Measurements from ENCODE around the gene SPPL2B.

Gene SPPL2B

DNA sequence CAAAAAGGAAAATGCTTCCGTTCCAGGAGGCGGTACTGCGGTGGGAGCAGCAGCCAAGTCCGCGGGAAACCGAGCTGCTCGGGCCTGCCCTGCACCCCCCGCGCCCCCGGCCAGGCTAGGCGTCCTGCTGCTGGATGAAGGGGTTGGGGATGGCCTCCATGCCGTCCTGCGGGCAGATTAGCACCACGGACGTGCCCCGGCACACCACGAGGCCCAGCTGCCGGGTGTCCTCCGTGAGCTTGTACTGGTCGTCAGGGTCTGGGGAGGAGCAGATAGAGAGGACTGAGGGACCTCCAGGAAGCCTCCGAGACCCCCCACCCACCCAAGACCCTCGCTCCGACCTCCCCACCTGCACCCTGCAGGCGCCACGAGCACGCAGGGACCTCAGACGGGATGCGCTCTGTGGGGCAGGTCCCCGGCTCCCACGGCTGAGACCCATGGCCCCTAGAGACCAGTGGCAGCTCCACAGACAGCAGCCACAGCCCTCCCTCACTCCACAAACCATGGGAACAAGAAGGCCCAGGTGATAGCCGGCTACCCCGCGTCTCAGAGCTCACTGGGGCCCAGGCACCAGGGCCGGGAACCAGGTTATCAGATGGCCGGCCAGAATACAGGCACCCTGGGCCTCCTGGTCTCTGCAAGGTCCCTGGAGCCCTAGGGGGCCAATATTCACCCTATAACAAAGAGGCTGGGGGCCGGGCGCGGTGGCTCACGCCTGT, 6.8 kb upstream of the SPPL2B start:
- no peak for DNase-seq (ENCODE audit: low read depth in 1 of 2, low spot score in 1 of 2)

DNA sequence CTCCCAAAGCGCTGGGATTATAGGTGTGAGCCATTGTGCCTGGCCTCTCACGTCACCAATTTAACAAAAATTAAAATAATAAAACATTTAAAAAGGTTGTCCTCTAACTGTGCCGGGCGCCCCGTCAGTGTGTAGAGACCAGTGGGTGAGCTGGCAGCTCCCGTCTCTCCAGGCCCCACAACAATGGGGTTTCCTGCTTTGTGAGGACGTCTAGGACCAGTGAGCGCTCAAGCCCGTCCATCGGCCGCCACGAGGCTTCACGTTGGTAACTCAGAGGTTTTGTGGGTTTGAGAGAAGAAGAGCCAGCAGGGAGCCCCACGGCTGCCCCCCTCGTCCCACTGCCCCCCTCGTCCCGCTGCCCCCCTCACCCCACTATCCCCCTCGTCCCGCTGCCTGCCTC, 4.8 kb upstream of the SPPL2B start:
- no peak for DNase-seq (ENCODE audit: low read depth in 1 of 2, low spot score in 1 of 2)

DNA sequence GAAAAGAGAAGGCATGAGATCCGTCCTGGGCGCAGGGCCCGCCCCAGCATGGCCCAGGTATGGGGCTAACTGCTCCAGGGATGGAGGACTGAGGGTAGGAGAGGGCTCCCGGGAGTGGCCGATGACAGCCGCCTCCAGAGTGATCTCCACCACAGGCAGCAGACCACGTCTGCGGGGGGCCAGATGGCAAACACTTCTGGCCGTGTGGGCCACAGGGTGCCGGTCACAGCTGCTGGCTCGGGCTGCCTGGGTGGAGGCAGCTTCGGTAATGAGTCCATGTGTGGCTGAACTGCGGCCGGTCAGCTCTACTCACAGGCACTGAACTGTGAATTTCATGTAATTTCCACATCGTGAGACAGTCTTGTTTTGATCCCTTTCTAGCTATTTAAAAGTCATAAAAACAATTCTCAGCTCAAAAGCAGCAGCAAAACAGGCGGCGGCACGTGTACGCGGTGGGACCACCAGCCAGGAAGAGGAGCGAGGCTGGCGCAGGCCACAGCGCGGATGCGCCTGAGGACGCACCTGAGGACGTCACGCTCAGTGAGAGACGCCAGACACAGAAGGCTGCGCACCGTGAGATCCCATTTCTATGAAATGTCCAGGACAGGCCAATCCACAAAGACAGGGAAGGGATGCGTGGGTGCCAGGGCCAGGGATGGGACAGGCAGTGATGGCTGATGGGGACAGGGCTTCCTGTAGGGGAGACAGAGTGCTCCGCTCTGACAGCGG, 4.1 kb upstream of the SPPL2B start:
- DNase-seq (ENCODE audit: low read depth in 1 of 2, low spot score in 1 of 2): no peak

DNA sequence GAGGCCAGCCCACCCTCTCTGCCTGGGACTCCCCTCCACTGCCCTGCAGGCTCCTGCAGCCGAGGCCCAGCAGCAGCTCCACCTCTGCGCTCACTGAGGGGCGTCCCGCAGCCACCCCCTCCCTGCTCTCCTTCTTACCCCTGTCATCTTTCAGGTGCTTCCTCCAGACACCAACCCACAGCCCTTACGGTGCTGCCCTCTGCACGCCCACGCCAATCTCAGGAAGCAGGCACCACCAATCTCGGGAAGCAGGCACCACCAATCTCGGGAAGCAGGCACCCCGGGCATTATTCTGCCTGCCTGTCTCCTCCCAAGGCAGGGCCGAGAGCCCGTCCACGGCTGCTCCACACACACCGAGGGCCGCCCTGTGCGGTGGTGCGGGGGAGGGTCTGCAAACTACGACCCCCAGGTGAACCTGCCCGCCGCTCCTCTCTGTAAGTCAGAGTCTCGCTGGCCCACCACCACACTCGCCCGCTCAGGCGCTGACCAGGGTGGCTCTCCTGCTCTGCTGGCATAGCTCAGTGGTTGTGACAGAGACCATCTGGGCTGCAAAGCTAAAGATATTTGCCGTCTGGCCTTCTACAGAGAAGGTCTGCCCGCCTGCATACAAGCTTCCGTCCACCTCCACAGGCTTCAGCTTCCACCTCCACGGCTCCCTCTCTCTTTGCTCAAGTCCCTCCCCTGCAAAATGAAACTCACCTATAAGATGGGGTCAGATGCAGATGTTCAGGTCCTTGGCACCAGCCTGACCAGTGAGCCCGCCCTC, 3.0 kb upstream of the SPPL2B start:
- DNase-seq (ENCODE audit: low read depth in 1 of 2, low spot score in 1 of 2): no peak

DNA sequence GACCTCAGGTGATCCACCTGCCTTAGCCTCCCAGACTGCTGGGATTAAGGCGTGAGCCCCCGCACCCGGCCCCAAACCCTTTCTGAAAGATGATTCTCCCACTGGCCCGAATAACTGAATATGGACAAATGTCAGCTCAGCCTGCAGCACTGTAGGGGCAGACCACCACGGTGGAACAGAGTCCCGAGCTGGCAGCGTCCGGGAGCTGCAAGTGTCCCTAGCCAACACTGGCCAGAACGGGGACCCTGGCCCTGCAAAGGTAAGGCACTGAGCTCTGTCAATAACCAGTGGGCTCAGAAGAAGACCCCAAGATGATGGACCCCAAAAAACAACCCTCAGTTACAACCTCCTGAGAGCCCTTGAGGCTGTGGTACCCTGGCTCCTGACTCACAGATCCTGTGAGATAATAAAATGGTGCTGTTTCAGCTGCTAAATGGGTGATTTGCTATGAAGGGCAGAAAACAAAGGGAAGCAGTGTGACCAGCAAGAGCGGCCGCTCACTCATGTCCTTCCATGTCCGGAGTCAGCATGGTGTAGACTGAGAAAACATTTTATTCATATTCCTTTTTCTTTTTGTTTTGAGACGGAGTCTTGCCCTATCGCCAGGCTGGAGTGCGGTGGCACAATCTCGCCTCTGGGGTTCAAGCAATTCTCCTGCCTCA, 1.7 kb upstream of the SPPL2B start:
- DNase-seq (ENCODE audit: low read depth in 1 of 2, low spot score in 1 of 2): no peak

DNA sequence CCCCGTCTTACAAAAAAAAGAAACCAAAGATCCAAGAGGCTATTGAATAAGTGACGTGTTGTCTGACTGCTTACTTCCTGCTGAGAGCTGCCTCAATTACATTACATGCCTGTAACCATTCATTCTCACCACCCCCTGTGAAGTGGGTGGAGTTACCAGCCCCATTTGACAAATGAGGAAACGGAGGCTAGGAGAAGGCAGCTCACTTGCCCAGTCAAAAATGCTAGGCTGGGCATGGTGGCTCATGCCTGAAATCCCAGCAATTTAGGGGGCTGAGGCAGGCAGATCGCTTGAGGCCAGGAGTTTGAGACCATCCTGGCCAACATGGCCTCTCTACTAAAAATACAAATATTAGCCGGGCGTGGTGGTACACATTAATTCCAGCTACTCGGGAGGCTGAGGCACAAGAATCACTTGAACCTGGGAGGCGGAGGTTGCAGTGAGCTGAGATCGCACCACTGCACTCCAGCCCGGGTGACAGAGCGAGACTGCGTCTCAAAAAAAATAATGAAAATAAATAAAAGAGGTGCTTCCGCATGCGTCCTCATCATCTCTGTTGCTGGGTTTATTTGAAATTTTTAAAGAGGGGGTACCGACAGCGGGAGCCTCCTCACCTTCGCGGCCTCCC, 597 bp upstream of the SPPL2B start:
- no peak for DNase-seq (ENCODE audit: low read depth in 1 of 2, low spot score in 1 of 2)

DNA sequence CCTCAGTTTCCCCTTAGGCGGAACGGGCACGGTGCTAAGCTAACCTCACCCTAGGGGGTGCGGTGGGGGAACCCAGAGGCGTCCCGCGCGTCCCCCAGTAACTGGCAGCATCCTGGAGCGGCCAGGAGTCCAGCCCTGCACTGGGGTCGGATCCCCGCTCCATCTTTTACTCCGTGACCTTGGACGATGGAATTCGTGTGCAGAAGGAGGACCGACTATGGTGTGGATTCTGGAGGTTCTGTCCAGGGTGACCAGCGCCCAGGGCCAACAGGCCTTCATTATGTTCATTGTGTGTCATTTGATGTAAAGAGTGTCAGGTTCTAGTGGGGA, 630 bp downstream of the SPPL2B start:
- no peak for DNase-seq (ENCODE audit: low read depth in 1 of 2, low spot score in 1 of 2)

DNA sequence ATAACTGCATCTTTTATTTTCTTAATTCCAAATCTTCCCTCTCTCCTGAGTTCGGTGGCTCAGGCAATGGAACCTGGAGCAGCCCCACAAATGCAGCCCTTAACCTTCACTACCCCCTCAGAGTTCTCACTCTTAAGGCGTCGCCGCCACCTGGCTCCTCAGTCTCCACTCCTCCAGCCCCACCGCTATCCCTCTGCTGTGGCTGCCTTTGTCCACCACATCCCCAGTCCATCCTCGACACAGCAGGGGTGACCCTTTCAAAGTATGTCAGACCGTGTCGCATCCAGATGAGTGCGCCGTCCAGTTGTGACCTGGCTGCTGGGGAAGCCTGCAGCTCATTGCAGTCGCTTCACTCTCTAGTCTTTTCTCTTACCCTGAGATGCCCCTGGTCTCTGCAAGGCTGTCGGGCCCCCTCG, 1.0 kb downstream of the SPPL2B start:
- DNase-seq (ENCODE audit: low read depth in 1 of 2, low spot score in 1 of 2): no peak

DNA sequence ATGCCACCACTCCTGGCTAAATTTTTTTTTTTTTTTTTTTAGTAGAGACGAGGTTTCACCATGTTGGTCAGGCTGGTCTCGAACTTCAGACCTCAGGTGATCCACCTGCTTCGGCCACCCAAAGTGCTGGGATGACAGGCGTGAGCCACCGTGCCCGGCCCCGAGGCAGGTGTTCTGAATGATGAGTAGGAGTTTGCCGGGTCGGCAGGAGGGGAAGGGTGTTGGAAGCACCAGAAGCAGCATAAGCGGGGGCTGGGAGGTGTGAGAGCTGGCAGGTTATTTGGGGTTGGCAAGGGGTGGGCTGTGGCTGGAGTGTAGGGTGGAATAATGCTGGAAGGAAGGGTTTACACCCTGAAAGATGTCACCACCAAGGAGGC, 1.8 kb downstream of the SPPL2B start:
- DNase-seq (ENCODE audit: low read depth in 1 of 2, low spot score in 1 of 2): no peak

DNA sequence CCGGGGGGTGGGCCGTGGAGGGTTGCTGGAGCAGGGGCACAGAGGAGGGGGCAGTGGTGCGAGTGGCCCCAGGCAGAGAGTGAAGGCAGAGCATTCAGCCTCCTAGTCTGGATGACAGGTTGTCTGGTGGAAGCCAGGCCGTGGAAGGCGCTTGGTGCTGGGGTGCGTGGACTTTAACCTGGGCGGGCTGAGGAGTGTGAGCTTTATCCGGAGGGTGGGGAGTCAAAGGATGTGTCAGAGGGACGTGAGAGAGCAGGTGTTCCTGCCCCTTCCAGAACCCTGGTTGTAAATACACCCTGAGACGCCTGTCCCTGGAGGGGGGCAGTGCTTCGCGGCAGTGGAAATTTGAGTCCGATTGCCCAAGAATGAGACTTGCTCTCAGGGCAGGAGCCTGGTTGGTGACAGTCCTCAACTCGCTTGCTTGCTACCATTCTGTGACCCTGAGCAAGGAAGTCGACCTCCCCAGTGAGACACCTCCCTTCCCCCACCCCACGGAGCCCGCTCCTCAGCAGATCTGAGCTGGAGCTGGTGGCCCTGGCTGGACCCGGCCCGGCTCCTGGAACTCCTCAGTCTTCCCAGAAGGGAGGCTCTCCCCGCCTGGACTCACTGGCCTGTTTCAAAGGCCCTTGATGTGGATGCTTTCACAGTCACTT, 2.3 kb downstream of the SPPL2B start:
- no peak for DNase-seq (ENCODE audit: low read depth in 1 of 2, low spot score in 1 of 2)

DNA sequence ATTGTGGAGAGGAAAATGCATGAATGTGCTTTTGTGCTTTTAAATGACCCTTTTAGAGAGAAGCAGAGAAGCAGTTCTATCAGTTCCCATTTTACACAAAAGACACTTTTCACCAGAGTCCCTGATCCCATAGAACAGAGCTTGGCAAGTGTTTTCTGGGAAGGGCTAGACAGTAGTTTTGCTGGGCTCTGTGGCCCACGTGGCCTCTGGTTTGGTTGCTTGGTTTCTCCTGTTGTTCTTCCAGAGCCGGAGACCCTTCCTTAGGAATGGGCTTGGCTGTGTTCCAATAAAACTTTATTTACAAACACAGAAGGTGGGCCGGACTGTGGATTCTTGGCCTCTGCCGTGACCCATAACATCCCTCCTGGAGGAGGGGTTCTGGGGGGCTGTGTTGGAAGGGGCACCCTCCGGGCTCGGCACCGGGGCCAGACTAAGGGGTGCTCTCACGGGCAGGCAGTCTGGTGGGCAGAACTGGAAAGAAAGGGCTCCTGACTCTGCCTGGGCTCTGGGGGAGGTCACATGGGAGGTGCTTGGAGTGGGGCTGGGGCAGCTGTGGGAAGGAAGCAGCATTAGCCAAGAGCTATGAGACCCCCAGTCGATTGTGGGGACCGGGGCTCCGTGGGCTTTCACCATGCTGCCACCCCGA, 3.2 kb downstream of the SPPL2B start:
- DNase-seq (ENCODE audit: low read depth in 1 of 2, low spot score in 1 of 2): no peak

DNA sequence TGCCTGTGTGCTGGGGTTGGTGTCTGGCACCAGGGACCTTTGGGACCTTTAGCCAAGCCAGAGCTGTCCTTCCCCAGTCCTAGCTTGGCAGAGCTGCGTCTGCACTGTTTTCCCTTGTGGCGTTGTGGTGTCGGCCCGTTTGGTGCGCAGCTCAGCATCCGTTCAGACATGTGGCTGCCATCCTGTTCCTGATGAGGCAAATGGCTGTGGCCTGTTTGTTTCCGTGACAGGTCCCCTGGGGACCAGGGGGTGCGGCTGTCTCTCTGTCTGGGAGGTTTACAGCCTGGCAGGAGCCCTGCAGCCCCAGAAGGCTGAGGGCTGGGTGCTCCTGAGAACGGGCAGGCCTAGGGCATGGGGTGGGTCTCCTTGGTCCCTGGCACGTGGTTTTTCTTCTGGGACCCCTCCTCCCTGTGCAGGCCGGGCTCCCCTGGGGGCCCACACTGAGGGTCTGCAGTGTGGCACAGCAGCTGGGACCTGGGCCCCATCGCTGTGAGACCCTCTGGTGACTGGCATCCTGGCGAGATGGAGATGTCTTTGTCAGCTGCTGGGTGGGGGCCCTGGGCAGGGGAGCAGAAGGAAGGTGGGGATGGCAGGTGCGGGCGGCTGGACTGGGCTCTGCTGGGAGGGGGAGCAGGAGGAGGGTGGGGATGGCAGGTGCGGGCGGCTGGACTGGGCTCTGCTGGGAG, 4.0 kb downstream of the SPPL2B start:
- DNase-seq (ENCODE audit: low read depth in 1 of 2, low spot score in 1 of 2): no peak

DNA sequence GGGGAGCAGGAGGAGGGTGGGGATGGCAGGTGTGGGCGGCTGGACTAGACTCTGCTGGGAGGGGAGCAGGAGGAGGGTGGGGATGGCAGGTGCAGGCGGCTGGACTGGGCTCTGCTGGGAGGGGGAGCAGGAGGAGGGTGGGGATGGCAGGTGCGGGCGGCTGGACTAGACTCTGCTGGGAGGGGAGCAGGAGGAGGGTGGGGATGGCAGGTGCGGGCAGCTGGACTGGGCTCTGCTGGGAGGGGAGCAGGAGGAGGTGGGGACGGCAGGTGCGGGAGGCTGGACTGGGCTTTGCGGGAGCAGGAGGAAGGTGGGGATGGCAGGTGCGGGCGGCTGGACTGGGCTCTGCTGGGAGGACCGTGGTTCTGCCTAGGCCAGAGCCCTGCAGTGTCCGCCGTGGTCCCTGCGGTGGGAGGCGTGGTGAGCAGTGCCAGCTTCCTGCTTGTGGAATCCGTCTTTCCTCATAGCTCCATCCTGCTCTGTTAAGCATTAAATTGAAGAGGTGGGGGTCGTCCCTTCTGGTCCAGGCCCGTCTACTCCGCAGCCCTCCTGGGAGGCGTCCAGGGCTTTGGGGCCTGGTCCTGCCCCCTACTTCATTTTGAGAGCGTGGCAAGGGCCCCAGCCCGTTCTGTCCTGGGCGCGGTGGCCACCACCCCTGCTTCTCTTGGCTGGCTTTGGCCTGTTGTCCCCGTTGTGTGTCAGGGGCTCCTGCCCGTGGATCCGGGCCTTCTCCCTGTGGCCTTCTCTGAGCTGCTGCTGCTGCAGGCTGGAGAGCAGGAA, 4.7 kb downstream of the SPPL2B start:
- no peak for DNase-seq (ENCODE audit: low read depth in 1 of 2, low spot score in 1 of 2)

DNA sequence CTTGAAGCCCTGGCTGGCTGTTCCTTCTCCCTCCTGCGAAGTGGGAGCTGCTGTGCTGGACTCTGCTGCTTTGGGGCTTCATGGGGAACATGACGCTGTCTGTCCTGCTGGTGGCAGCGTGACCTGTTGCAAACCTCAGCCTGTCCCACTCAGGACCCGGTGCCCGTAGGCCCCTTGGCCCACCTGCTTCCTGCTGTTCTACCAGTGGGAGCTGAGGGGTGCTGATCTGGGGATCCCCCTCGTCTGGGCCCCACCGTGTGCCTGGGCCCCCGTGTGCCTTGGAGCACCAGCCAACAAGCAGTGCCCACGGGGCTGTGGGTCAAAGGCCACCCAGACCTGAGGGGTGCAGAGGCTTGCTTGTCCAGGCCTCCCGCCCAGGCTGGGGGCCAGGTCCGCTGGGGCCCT, 5.3 kb downstream of the SPPL2B start:
- no peak for DNase-seq (ENCODE audit: low read depth in 1 of 2, low spot score in 1 of 2)

DNA sequence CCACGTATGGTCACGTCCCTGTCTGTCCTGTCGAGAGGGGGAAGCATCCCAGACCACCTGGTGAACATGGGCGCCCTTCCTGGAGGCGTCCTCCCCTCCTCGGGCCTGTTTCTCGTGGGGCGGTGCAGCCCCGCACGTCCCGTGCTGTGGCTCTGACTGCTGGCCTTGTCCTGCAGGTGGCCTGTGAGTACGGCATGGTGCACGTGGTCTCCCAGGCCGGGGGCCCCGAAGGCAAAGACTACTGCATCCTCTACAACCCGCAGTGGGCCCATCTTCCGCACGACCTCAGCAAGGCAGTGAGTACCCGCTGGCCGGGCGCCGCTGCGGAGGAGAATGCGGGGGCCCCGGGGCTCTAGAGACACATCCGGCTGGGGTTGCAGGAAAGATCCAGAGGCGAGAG, 5.9 kb downstream of the SPPL2B start:
- DNase-seq (ENCODE audit: low read depth in 1 of 2, low spot score in 1 of 2): no peak

DNA sequence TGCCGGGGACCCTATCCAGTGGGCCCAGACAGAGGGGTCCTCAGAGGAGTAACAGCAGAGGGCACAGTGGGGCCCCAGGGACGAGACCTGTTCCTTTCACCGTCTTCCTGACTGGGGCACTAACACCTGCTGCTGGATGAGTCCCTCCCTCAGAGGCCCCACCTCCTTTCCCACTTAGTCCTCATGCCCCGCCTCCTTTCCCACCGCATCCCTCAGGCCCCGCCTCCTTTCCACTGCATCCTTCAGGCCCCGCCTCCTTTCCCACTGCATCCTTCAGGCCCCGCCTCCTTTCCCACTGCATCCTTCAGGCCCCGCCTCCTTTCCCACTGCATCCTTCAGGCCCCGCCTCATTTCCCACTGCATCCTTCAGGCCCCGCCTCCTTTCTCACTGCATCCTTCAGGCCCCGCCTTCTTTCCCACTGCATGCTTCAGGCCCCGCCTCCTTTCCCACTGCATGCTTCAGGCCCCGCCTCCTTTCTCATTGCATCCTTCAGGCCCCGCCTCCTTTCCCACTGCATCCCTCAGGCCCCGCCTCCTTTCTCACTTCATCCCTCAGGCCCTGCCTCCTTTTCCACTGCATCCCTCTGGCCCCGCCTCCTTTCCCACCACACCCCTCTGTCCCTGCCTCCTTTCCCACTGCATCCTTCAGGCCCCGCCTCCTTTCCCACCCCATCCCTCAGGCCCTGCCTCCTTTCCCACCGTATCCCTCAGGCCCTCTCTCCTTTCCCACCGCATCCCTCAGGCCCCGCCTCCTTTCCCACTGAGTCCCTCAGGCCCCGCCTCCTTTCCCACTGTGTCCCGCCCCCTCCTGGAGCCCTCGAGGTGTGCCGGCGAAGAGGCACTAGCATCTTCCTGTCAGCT, 6.7 kb downstream of the SPPL2B start:
- no peak for DNase-seq (ENCODE audit: low read depth in 1 of 2, low spot score in 1 of 2)

DNA sequence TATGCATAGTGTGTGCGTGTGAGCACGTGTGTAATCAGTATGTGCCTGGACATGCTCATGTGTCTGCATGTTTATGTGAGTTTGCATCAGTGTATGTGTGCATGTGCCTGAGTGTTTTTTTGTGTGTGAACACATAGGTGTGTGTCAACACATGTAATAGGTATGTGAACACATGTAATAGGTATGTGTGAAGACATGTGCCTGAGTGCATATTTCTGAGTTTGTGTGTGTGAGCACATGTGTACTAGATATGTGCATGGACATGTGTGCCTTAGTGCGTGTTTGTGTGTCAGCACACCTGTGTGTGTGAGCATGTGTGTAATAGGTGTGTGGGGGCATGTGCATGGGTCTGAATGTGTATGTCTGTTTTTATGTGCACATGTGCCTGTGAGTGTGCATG, 7.4 kb downstream of the SPPL2B start:
- no peak for DNase-seq (ENCODE audit: low read depth in 1 of 2, low spot score in 1 of 2)

Measured in stimulated activated CD4-positive, alpha-beta T cell treated with anti-CD3 and anti-CD28 coated beads, Interleukin-15, amount 100 ng/mL, for 1 hour (primary cell).